Natural killer cell (primary cell): ENCODE data around the gene SEBOX. TPM values are rescaled to one million over a fixed set of nuclear protein-coding genes. Genes with fewer than 3 reads are reported as not detected.

Experiments used
- ATAC-seq, 3 donors: fragments of 150-1000 bp in 2 of 3; fragments of 200-7000 bp in 1 of 3; cut with Tn5 transposase; 1 replicate in 1 of 3; 2 replicates in 2 of 3; pipeline ENCODE4 v1.10.0; 2021; ENCODE audit warnings: mild to moderate bottlenecking in 2 of 3, moderate library complexity in 2 of 3
- DNase-seq, 2 donors: peaks; one replicate each; pipeline versions ENCODE4 v3.0.0 to v3.0.0-alpha.2; 2013 to 2021; ENCODE audit warnings: mixed read lengths in 1 of 2
- H3K27ac ChIP-seq: one replicate; pipeline ENCODE4 v1.5.1; 2013; ENCODE audit warnings: mild to moderate bottlenecking, low read length
- H3K27me3 ChIP-seq: one replicate; pipeline ENCODE4 v1.6.1; 2013; ENCODE audit warnings: low read length; ENCODE audit not compliant: control insufficient read depth, insufficient read depth
- H3K36me3 ChIP-seq: one replicate; pipeline ENCODE4 v1.6.1; 2013; ENCODE audit warnings: low read length; ENCODE audit not compliant: control insufficient read depth, insufficient read depth
- H3K4me1 ChIP-seq: one replicate; pipeline ENCODE4 v1.6.1; 2013; ENCODE audit warnings: low read length; ENCODE audit not compliant: control insufficient read depth, insufficient read depth
- H3K4me3 ChIP-seq: one replicate; pipeline ENCODE4 v1.5.1; 2013; ENCODE audit warnings: low read length
- H3K9me3 ChIP-seq: one replicate; pipeline ENCODE4 v1.6.1; 2013; ENCODE audit warnings: low read length; ENCODE audit not compliant: control insufficient read depth, insufficient read depth
- H3K27ac Mint-ChIP-seq, 2 donors: one replicate each; pipeline ENCODE4 v1.8.0; 2022; ENCODE audit warnings: mild to moderate bottlenecking in 2 of 2, mixed read lengths in 2 of 2, moderate library complexity in 1 of 2
- H3K27me3 Mint-ChIP-seq, 2 donors: one replicate each; pipeline ENCODE4 v1.8.0; 2022; ENCODE audit warnings: low read depth in 2 of 2, mixed read lengths in 2 of 2
- H3K36me3 Mint-ChIP-seq: one replicate; pipeline ENCODE4 v1.8.0; 2022; ENCODE audit warnings: mixed read lengths
- H3K4me1 Mint-ChIP-seq, 2 donors: one replicate each; pipeline ENCODE4 v1.8.0; 2022; ENCODE audit warnings: mixed read lengths in 2 of 2
- H3K4me3 Mint-ChIP-seq: one replicate; pipeline ENCODE4 v1.8.0; 2022; ENCODE audit warnings: mild to moderate bottlenecking, moderate library complexity, mixed read lengths
- H3K9me3 Mint-ChIP-seq, 2 donors: one replicate each; pipeline ENCODE4 v1.8.0; 2022; ENCODE audit warnings: mixed read lengths in 2 of 2
- CTCF ChIP-seq: fragments of 200-600 bp; IDR thresholded peaks from one replicate; pipeline ENCODE4 v1.8.0; 2022; ENCODE audit warnings: antibody characterized with exemption
- WGBS: methylation state at CpG from one replicate; pipeline ENCODE4 v1.1.7; 2013; ENCODE audit warnings: missing lambda C conversion rate; ENCODE audit not compliant: insufficient coverage; 5-methylcytosine and 5-hydroxymethylcytosine counted together
- intact Hi-C: fragments of 100-400 bp; cut with micrococcal nuclease; formaldehyde crosslinking; loops from one replicate; pipeline ENCODE4 v1.14.2; 2022
- total RNA-seq, 4 donors: library from RNA; stranded (reverse); fragments of 120-200 nt in 1 of 4; gene quantifications; one replicate each; pipeline versions ENCODE4 v1.2.3 to v1.2.4, GENCODE V29; 2013 to 2022

SEBOX gene
- total RNA-seq, 3 donors from 2014 or later (not counting 1 experiment from before 2014, with no cell fraction given): not detected

- H3K27me3 ChIP-seq: no peaks in the 10 kb centered on the region
- H3K4me3 ChIP-seq: no peak overlapping the region
- Mint-ChIP-seq H3K4me1 (no peaks in the 10 kb centered on the region), H3K4me3 (no peak overlapping the region), H3K36me3 (peaks cover 9% of the 10 kb centered on the region), H3K27me3 (no peaks in the 10 kb centered on the region), H3K9me3 (no peaks in the 10 kb centered on the region), H3K27ac (no peak overlapping the region)
- H3K9me3 ChIP-seq: no peaks in the 10 kb centered on the region
- peaks cover 47% of the 10 kb centered on the region for H3K36me3 ChIP-seq
- no peaks in the 10 kb centered on the region for H3K4me1 ChIP-seq
- no peak for ATAC-seq
- DNase-seq: no peak
- H3K27ac ChIP-seq: no peak overlapping the region
- WGBS: 63% methylated on average over 2 of the region's 2 CpGs
- TF ChIP-seq CTCF: no peak
- intact Hi-C loops: no loop called here
Measured at GRCh38 chr17:28395426-28395825, 30.4 kb upstream of the SEBOX start.

GRCh38 chr17:28394337-28395116, 29.5 kb upstream of the SEBOX start:
- DNase-seq (no peak), ATAC-seq (no peak)
- H3K4me1 ChIP-seq: no peaks in the 10 kb centered on the region
- H3K27me3 ChIP-seq: no peaks in the 10 kb centered on the region
- WGBS: 93% methylated on average over 5 of the region's 7 CpGs
- H3K27ac ChIP-seq: no peak overlapping the region
- Mint-ChIP-seq H3K9me3 (no peaks in the 10 kb centered on the region), H3K36me3 (peaks cover 16% of the 10 kb centered on the region), H3K27me3 (no peaks in the 10 kb centered on the region), H3K27ac (no peak overlapping the region), H3K4me3 (no peak overlapping the region), H3K4me1 (no peaks in the 10 kb centered on the region)
- H3K36me3 ChIP-seq: peaks cover 54% of the 10 kb centered on the region
- intact Hi-C loops: no loop called here
- no peak overlapping the region for H3K4me3 ChIP-seq
- no peaks in the 10 kb centered on the region for H3K9me3 ChIP-seq
- no peak for TF ChIP-seq CTCF

- Mint-ChIP-seq H3K4me1 (peaks cover 0 to 4% of the 10 kb centered on the region in 2 donors), H3K4me3 (no peak overlapping the region), H3K27ac (no peak overlapping the region), H3K36me3 (peaks cover 16% of the 10 kb centered on the region), H3K27me3 (no peaks in the 10 kb centered on the region), H3K9me3 (no peaks in the 10 kb centered on the region)
- H3K36me3 ChIP-seq: peaks cover 62% of the 10 kb centered on the region
- no peaks in the 10 kb centered on the region for H3K9me3 ChIP-seq
- 97% methylated on average over 10 of the region's 10 CpGs for WGBS
- intact Hi-C loops: no loop called here
- DNase-seq: no peak
- no peaks in the 10 kb centered on the region for H3K4me1 ChIP-seq
- no peak for TF ChIP-seq CTCF
- H3K4me3 ChIP-seq: no peak overlapping the region
- ATAC-seq: no peak
- no peak overlapping the region for H3K27ac ChIP-seq
- no peaks in the 10 kb centered on the region for H3K27me3 ChIP-seq
Measured at GRCh38 chr17:28392491-28392890, 27.5 kb upstream of the SEBOX start.

- Mint-ChIP-seq H3K4me1 (peaks cover 0 to 6% of the 10 kb centered on the region in 2 donors), H3K9me3 (no peaks in the 10 kb centered on the region), H3K27me3 (no peaks in the 10 kb centered on the region), H3K4me3 (no peak overlapping the region), H3K27ac (no peak overlapping the region), H3K36me3 (peaks cover 16% of the 10 kb centered on the region)
- WGBS: 72% methylated on average over 2 of the region's 2 CpGs
- no peak overlapping the region for H3K27ac ChIP-seq
- no peak for ATAC-seq
- no peak for DNase-seq
- no peak overlapping the region for H3K4me3 ChIP-seq
- intact Hi-C loops: no loop called here
- H3K4me1 ChIP-seq: no peaks in the 10 kb centered on the region
- H3K27me3 ChIP-seq: no peaks in the 10 kb centered on the region
- peaks cover 52% of the 10 kb centered on the region for H3K36me3 ChIP-seq
- H3K9me3 ChIP-seq: no peaks in the 10 kb centered on the region
- TF ChIP-seq CTCF: no peak
Measured at GRCh38 chr17:28391401-28391800, 26.4 kb upstream of the SEBOX start.
